SU-DHL-6 (cell line): ENCODE measurements around the gene ZC3H7B.

Source experiments
- H2AFZ ChIP-seq: fragments of 200-600 bp; sonication (generic); 2 replicates; pipeline ENCODE4 v1.6.1; 2014; ENCODE audit warnings: low read depth, mild to moderate bottlenecking, moderate library complexity, mixed read lengths, antibody characterized with exemption, low read length; ENCODE audit not compliant: severe bottlenecking
- H3F3A ChIP-seq: fragments of 200-600 bp; shearing (Covaris generic); 2 replicates; pipeline ENCODE4 v1.6.0; 2016; ENCODE audit warnings: antibody characterized with exemption, mild to moderate bottlenecking; ENCODE audit not compliant: insufficient read depth
- H3K27ac ChIP-seq: fragments of 200-600 bp; sonication (generic); 2 replicates; pipeline ENCODE4 v1.5.1; 2016; ENCODE audit warnings: low read depth, mild to moderate bottlenecking, low read length, moderate library complexity, mixed read lengths
- H3K27me3 ChIP-seq: fragments of 200-600 bp; sonication (generic), shearing (Covaris generic); 2 replicates; pipeline ENCODE4 v1.6.0; 2014; ENCODE audit warnings: mild to moderate bottlenecking, low read length
- H3K36me3 ChIP-seq: fragments of 200-600 bp; sonication (generic); 2 replicates; pipeline ENCODE4 v1.6.1; 2014; ENCODE audit warnings: mild to moderate bottlenecking, low read length, mixed read lengths
- H3K4me2 ChIP-seq: fragments of 300-600, 200-600 bp; shearing (Covaris generic), sonication (generic); 2 replicates; pipeline ENCODE4 v1.6.0; 2014; ENCODE audit warnings: low read length, low read depth, mild to moderate bottlenecking; ENCODE audit not compliant: poor library complexity, severe bottlenecking
- H3K4me3 ChIP-seq: fragments of 200-600 bp; sonication (generic); 2 replicates; pipeline ENCODE4 v1.5.1; 2014; ENCODE audit warnings: antibody characterized with exemption, low read length, mild to moderate bottlenecking, mixed read lengths; ENCODE audit not compliant: insufficient read depth, poor library complexity, severe bottlenecking
- H3K79me2 ChIP-seq: fragments of 200-600 bp; sonication (generic); 2 replicates; pipeline ENCODE4 v1.6.1; 2014; ENCODE audit warnings: mild to moderate bottlenecking, low read length, moderate library complexity; ENCODE audit not compliant: insufficient read depth
- H3K9ac ChIP-seq: fragments of 200-600 bp; sonication (generic); 2 replicates; pipeline ENCODE4 v1.7.0; 2014; ENCODE audit warnings: mild to moderate bottlenecking, low read length
- H3K9me2 ChIP-seq: fragments of 200-600 bp; sonication (generic); replicated peaks from 2 replicates; pipeline ENCODE4 v1.6.1; 2014; ENCODE audit warnings: low read length; ENCODE audit not compliant: insufficient read depth
- H3K9me3 ChIP-seq: fragments of 200-600 bp; sonication (generic); 2 replicates; pipeline ENCODE4 v1.6.1; 2014; ENCODE audit warnings: low read length, mixed read lengths; ENCODE audit not compliant: insufficient read depth
- H4K20me1 ChIP-seq: fragments of 200-600 bp; sonication (generic); 2 replicates; pipeline ENCODE4 v1.6.1; 2014; ENCODE audit warnings: low read depth, mild to moderate bottlenecking, antibody characterized with exemption, low read length, moderate library complexity, mixed read lengths
- EZH2phosphoT487 ChIP-seq: fragments of 200-600 bp; sonication (generic), shearing (Covaris generic); conservative IDR thresholded peaks from 2 replicates; pipeline ENCODE4 v1.6.1; 2018; ENCODE audit warnings: mild to moderate bottlenecking, antibody characterized with exemption, low read length, moderate library complexity, mixed read lengths
- TF ChIP-seq, protein P1 (sequence below): fragments of 200-600 bp; sonication (generic); IDR thresholded peaks from one replicate; pipeline ENCODE4 v1.5.1; 2017; ENCODE audit warnings: antibody characterized with exemption, mild to moderate bottlenecking, low read length, moderate library complexity; ENCODE audit not compliant: insufficient read depth, poor library complexity, severe bottlenecking

The ZC3H7B gene

DNA sequence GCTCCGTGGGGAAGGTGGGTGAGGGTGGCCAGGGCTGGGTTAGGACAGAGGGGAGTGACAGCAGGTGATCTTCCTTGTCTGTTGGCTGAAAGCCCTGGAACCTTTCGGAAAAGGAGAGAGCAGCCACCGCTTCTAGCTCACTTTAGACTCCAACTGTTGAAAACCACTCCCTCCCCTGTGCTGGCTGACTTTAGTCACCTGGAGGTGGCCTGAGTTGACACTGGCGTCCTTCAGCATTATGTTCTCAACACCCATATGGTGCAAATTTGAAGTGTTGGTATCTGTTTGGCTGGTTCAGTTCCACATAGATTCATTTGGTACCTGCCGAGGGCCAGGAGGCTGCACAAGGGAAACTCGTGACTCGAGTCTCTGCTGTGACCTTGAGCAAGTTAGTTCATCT, 28.8 kb downstream of the ZC3H7B start:
- Histone ChIP-seq H4K20me1 (no peaks in the 10 kb centered on the region), H3K9ac (no peak overlapping the region), H3K4me2 (no peak overlapping the region), H3F3A (no peaks in the 10 kb centered on the region), H3K27ac (no peak overlapping the region), H3K4me3 (no peak overlapping the region), H2AFZ (no peak overlapping the region), H3K9me3 (no peaks in the 10 kb centered on the region), H3K79me2 (no peaks in the 10 kb centered on the region), H3K27me3 (no peaks in the 10 kb centered on the region), H3K36me3 (no peaks in the 10 kb centered on the region), H3K9me2 (no peaks in the 10 kb centered on the region)
- TF ChIP-seq, protein P1, sequence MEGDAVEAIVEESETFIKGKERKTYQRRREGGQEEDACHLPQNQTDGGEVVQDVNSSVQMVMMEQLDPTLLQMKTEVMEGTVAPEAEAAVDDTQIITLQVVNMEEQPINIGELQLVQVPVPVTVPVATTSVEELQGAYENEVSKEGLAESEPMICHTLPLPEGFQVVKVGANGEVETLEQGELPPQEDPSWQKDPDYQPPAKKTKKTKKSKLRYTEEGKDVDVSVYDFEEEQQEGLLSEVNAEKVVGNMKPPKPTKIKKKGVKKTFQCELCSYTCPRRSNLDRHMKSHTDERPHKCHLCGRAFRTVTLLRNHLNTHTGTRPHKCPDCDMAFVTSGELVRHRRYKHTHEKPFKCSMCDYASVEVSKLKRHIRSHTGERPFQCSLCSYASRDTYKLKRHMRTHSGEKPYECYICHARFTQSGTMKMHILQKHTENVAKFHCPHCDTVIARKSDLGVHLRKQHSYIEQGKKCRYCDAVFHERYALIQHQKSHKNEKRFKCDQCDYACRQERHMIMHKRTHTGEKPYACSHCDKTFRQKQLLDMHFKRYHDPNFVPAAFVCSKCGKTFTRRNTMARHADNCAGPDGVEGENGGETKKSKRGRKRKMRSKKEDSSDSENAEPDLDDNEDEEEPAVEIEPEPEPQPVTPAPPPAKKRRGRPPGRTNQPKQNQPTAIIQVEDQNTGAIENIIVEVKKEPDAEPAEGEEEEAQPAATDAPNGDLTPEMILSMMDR: no peak

DNA sequence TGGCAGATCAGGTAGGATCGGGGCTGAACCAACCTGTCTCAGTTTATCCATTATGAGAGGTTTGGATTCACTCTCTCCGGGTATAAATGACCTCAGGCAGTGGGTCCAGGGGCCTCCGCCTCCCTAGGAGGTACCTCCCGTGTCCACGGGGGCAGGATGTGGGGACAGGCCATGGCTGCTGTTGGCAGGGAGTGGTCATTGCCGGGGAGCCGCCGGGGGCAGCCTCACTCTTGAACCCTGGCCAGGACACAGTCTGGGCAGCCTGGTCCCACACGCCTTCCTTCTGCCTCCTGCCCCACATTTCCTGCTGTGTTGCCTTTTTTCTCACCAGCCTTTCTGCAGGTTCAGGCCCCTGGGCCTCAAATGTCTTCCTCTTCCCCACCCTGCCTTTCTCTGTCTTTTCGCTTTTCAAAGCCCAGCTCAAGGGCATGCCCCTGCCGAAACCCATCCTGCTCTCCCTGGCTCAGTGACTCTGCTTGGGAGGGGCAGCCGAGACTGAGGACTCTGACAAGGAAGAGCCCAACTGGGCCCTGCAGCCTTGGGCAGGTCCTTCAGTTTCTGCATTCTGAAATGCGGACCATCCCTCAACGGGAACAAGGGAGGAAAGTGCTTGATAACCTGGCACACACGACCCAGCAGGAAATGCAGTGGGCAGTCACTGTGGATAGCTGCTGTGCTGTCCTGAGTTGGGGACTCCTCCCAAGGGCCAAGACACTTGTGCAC, 31.1 kb downstream of the ZC3H7B start:
- Histone ChIP-seq H3F3A (no peaks in the 10 kb centered on the region), H3K27ac (no peak overlapping the region), H3K4me2 (no peak overlapping the region), H3K9me2 (no peaks in the 10 kb centered on the region), H3K4me3 (no peak overlapping the region), H3K27me3 (no peaks in the 10 kb centered on the region), H2AFZ (no peak overlapping the region), H4K20me1 (no peaks in the 10 kb centered on the region), H3K36me3 (no peaks in the 10 kb centered on the region), H3K9me3 (no peaks in the 10 kb centered on the region), H3K79me2 (no peaks in the 10 kb centered on the region), H3K9ac (no peak overlapping the region)
- TF ChIP-seq, protein P1: no peak
- TF ChIP-seq EZH2phosphoT487: no peak

DNA sequence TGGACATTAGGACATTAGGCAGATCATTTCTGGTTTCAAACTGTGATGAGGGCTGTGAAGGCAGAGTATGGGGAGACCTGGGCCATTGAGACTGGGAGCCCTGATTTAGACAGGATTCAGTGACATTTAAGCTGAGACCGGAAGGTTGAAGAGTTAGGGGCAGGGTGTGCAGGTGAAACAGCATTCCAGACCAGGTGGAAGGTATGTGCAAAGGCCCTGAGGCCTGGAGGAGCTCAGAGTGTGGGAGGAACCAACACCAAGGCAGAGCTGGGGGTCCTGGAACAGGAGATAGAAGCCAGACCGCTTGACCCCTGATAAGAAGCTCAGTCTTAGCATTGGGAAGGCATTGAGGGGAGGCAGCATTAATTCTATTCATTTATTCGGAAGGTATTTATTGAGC, 32.5 kb downstream of the ZC3H7B start:
- Histone ChIP-seq H4K20me1 (no peaks in the 10 kb centered on the region), H3K79me2 (no peaks in the 10 kb centered on the region), H3F3A (no peaks in the 10 kb centered on the region), H3K9me2 (no peaks in the 10 kb centered on the region), H3K36me3 (no peaks in the 10 kb centered on the region), H3K27me3 (no peaks in the 10 kb centered on the region), H3K27ac (no peak overlapping the region), H3K4me3 (no peak overlapping the region), H3K9ac (no peak overlapping the region), H3K9me3 (no peaks in the 10 kb centered on the region), H3K4me2 (no peak overlapping the region), H2AFZ (no peak overlapping the region)
- TF ChIP-seq, protein P1: no peak
- TF ChIP-seq EZH2phosphoT487: no peak
